ENCODE results near the gene CPSF2. TPM values are rescaled to one million over a fixed set of nuclear protein-coding genes. Genes with fewer than 3 reads are reported as not detected.
"Not testable (repeated sequence)": the region's sequence is repeated elsewhere in the genome, so short reads cannot be mapped to it uniquely, and the experiment has no call there.

CPSF2 gene
- total and polyA plus RNA-seq, 7 donors: 6.0 to 41.8 (median 22.4) TPM

DNA sequence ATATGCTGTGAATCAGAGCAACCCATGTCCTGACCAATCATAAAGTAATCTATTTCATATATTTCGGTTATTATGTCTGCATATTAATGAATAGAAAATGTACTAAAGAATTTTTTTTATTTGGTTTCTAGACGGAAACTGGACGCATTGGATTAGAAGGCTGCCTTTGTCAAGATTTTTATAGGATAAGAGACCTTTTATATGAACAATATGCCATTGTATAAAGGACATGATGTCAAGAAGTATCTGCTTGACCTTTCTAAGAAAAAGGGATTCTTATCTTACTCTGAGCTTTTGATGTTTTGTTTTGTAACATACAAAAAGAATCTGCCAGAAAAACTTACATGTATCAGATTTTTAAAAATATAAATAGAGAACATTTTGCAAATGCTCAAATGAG, 39.8 kb downstream of the CPSF2 start:
- no peak for DNase-seq
- H3K4me1 ChIP-seq: no peaks in the 10 kb centered on the region
- 73 to 88% methylated on average over 3 of the region's 3 CpGs for WGBS, 2 donors
- no peak overlapping the region for H3K27ac ChIP-seq
- intact Hi-C loops (cut with DNase I): no loop called here
- no peak overlapping the region for H3K4me3 ChIP-seq
- no peak for TF ChIP-seq EP300 (IDR thresholded peaks at IDR 0.05)
- TF ChIP-seq POLR2A (IDR thresholded peaks at IDR 0.05): no peak
- TF ChIP-seq POLR2AphosphoS5 (IDR thresholded peaks at IDR 0.05): no peak
- TF ChIP-seq, protein P1, sequence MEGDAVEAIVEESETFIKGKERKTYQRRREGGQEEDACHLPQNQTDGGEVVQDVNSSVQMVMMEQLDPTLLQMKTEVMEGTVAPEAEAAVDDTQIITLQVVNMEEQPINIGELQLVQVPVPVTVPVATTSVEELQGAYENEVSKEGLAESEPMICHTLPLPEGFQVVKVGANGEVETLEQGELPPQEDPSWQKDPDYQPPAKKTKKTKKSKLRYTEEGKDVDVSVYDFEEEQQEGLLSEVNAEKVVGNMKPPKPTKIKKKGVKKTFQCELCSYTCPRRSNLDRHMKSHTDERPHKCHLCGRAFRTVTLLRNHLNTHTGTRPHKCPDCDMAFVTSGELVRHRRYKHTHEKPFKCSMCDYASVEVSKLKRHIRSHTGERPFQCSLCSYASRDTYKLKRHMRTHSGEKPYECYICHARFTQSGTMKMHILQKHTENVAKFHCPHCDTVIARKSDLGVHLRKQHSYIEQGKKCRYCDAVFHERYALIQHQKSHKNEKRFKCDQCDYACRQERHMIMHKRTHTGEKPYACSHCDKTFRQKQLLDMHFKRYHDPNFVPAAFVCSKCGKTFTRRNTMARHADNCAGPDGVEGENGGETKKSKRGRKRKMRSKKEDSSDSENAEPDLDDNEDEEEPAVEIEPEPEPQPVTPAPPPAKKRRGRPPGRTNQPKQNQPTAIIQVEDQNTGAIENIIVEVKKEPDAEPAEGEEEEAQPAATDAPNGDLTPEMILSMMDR (IDR thresholded peaks at IDR 0.05): no peak
- peaks cover 0 to 2% (median 0%) of the 10 kb centered on the region in 4 donors for H3K9me3 ChIP-seq
- H3K36me3 ChIP-seq: peaks cover 5 to 99% (median 42%) of the 10 kb centered on the region in 4 donors
- H3K27me3 ChIP-seq: no peaks in the 10 kb centered on the region

DNA sequence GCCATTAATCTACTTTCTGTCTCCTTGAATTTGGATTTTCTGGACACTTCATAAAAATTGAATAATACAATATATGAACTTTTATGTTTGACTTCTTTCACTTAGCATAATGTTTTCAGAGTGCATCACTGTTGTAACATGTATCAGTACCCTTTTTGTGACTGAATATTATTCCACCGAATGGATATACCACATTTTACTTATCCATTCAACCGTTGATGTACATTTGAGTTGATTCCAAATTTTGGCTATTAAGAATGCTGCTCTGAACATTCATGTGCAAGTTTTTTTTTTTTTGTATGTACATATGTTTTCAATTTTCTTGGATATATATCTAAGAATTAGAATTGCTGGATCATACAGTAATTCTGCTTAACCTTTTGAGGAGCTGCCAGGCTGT, 43.2 kb downstream of the CPSF2 start:
- intact Hi-C loops (cut with DNase I): no loop called here
- DNase-seq: no peak
- TF ChIP-seq EP300 (IDR thresholded peaks at IDR 0.05) (no peak), POLR2AphosphoS5 (IDR thresholded peaks at IDR 0.05) (no peak), POLR2A (IDR thresholded peaks at IDR 0.05) (no peak)
- TF ChIP-seq, protein P1 (IDR thresholded peaks at IDR 0.05): no peak
- WGBS, 2 donors: 97 to 99% methylated on average over 2 of the region's 2 CpGs
- peaks cover 5 to 81% (median 22%) of the 10 kb centered on the region in 4 donors for H3K36me3 ChIP-seq
- no peak overlapping the region for H3K4me3 ChIP-seq
- H3K4me1 ChIP-seq: no peaks in the 10 kb centered on the region
- no peak overlapping the region for H3K27ac ChIP-seq
- H3K9me3 ChIP-seq: peaks cover 0 to 2% (median 0%) of the 10 kb centered on the region in 4 donors
- H3K27me3 ChIP-seq: no peaks in the 10 kb centered on the region

GRCh38 chr14:92173668-92174067, 51.9 kb downstream of the CPSF2 start:
- peaks cover 0 to 14% (median 0%) of the 10 kb centered on the region in 4 donors for H3K36me3 ChIP-seq
- intact Hi-C loops (cut with DNase I): no loop called here
- TF ChIP-seq POLR2AphosphoS5 (IDR thresholded peaks at IDR 0.05): no peak
- TF ChIP-seq, protein P1 (IDR thresholded peaks at IDR 0.05): no peak
- no peak for TF ChIP-seq POLR2A (IDR thresholded peaks at IDR 0.05)
- TF ChIP-seq EP300 (IDR thresholded peaks at IDR 0.05): no peak
- H3K4me1 ChIP-seq: no peaks in the 10 kb centered on the region
- 88 to 93% methylated on average over 2 of the region's 2 CpGs for WGBS, 2 donors
- no peak overlapping the region for H3K4me3 ChIP-seq
- no peaks in the 10 kb centered on the region for H3K9me3 ChIP-seq
- no peak overlapping the region for H3K27ac ChIP-seq
- no peak for DNase-seq
- H3K27me3 ChIP-seq: no peaks in the 10 kb centered on the region

GRCh38 chr14:92175811-92176210, 54.0 kb downstream of the CPSF2 start:
- Histone ChIP-seq H3K4me1 (no peaks in the 10 kb centered on the region), H3K27ac (no peak overlapping the region), H3K36me3 (no peaks in the 10 kb centered on the region), H3K9me3 (no peaks in the 10 kb centered on the region), H3K4me3 (no peak overlapping the region), H3K27me3 (no peaks in the 10 kb centered on the region)
- intact Hi-C loops (cut with DNase I): no loop called here
- DNase-seq: no peak
- WGBS, 2 donors: 80 to 84% methylated on average over 2 of the region's 2 CpGs
- no peak for TF ChIP-seq POLR2A (IDR thresholded peaks at IDR 0.05)

- H3K27me3 ChIP-seq: no peaks in the 10 kb centered on the region
- 87% methylated on average over 2 of the region's 2 CpGs for WGBS, 2 donors
Observed at GRCh38 chr14:92176476-92176875, 54.7 kb downstream of the CPSF2 start.

DNA sequence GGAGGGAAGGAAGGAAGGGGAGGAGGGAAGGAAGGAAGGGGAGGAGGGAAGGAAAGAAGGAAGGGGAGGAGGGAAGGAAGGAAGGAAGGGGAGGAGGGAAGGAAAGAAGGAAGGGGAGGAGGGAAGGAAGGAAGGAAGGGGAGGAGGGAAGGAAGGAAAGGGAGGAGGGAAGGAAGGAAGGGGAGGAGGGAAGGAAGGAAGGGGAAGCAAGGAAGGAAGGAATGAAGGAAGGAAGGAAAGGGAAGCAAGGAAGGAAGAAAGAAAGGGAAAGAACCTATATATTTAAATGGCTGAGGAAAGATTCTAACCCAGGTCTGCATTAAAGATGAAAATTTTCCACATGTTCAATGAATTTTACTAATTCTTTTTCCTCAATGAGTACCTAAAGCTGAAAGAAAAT, 57.4 kb downstream of the CPSF2 start:
- intact Hi-C loops (cut with DNase I); H3K27me3 ChIP-seq; H3K36me3 ChIP-seq; H3K27ac ChIP-seq; DNase-seq; H3K4me3 ChIP-seq; H3K4me1 ChIP-seq; H3K9me3 ChIP-seq: not testable (repeated sequence)

More at GRCh38 chr14:92176476-92176875, 54.7 kb downstream of the CPSF2 start:
- intact Hi-C loops (cut with DNase I): no loop called here
- H3K27ac ChIP-seq: no peak overlapping the region
- no peaks in the 10 kb centered on the region for H3K4me1 ChIP-seq
- DNase-seq: no peak
- TF ChIP-seq POLR2A (IDR thresholded peaks at IDR 0.05) (no peak), POLR2AphosphoS5 (IDR thresholded peaks at IDR 0.05) (no peak), EP300 (IDR thresholded peaks at IDR 0.05) (no peak)
- TF ChIP-seq, protein P1 (IDR thresholded peaks at IDR 0.05): no peak
- no peak overlapping the region for H3K4me3 ChIP-seq
- no peaks in the 10 kb centered on the region for H3K9me3 ChIP-seq
- H3K36me3 ChIP-seq: no peaks in the 10 kb centered on the region

Data from sigmoid colon (tissue), 7 donors.